Omental fat pad (tissue), 4 donors: Measurements from ENCODE around the gene TMEM120B. TPM values are rescaled to one million over a fixed set of nuclear protein-coding genes. Genes with fewer than 3 reads are reported as not detected.

Source experiments
- ATAC-seq: fragments of 150-250 bp; one replicate; pipeline ENCODE4 v1.9.1; 2016; ENCODE audit warnings: mild to moderate bottlenecking, moderate library complexity; ENCODE audit not compliant: low FRiP score
- DNase-seq: peaks from one replicate; pipeline ENCODE4 v3.0.0-alpha.2; 2019; ENCODE audit warnings: low spot score
- total RNA-seq, 4 donors: library from RNA; depleted of rRNA; stranded (reverse); fragments of >200 nt; gene quantifications; one replicate each; pipeline ENCODE4 v1.1.0, GENCODE V29; 2016
- TF ChIP-seq, protein P1 (sequence below), 3 donors: fragments of 450-650 bp; IDR thresholded peaks; one replicate each; pipeline ENCODE4 v1.5.1; 2016 to 2017; ENCODE audit warnings: antibody characterized with exemption in 3 of 3, mild to moderate bottlenecking in 3 of 3, moderate library complexity in 2 of 3

The TMEM120B gene
- total RNA-seq, 4 donors from 2014 or later = 4.9 to 10.7 (median 5.7) TPM

DNA sequence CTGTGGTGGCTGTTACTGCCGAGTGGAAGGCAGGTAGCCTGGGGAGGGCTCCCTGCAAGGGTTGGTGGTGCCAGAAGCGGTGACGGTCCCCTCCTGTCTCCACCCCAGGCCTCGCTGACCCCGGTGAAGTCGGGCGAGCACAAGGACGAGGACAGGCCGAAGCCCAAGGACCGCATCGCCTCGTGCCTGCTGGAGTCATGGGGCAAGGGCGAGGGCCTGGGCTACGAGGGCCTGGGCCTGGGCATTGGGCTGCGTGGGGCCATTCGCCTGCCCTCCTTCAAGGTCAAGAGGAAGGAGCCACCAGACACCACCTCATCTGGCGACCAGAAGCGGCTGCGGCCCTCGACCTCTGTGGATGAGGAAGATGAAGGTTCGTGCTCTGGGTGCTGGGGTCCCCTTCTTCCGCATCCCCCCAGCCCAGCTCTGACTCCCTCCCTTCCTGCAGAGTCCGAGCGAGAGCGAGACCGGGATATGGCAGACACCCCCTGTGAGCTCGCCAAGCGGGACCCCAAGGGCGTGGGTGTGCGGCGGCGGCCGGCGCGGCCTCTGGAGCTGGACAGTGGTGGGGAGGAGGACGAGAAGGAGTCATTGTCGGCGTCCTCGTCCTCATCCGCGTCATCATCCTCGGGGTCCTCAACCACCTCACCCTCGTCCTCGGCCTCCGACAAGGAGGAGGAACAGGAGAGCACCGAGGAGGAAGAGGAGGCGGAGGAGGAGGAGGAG is 104.5 kb downstream of the TMEM120B start:
- DNase-seq (no peak), ATAC-seq (no peak)
- TF ChIP-seq, protein P1, sequence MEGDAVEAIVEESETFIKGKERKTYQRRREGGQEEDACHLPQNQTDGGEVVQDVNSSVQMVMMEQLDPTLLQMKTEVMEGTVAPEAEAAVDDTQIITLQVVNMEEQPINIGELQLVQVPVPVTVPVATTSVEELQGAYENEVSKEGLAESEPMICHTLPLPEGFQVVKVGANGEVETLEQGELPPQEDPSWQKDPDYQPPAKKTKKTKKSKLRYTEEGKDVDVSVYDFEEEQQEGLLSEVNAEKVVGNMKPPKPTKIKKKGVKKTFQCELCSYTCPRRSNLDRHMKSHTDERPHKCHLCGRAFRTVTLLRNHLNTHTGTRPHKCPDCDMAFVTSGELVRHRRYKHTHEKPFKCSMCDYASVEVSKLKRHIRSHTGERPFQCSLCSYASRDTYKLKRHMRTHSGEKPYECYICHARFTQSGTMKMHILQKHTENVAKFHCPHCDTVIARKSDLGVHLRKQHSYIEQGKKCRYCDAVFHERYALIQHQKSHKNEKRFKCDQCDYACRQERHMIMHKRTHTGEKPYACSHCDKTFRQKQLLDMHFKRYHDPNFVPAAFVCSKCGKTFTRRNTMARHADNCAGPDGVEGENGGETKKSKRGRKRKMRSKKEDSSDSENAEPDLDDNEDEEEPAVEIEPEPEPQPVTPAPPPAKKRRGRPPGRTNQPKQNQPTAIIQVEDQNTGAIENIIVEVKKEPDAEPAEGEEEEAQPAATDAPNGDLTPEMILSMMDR (IDR thresholded peaks at IDR 0.05) = no peak

DNA sequence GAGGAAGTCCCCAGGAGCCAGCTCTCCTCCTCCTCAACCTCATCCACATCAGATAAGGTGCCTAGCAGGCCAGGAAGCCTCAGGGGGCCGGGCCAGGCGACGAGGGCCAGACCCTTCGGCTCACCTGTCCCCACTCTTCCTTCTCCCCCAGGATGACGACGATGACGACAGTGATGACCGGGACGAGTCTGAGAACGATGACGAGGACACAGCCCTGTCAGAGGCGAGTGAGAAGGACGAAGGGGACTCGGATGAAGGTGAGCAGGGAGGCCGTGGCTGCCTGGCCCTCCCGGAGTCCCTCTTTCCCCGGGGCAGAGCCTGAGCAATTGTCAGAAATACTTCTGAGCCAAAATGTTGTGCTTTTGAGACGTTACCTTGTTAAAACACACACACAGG is 105.1 kb downstream of the TMEM120B start:
- ATAC-seq (no peak), DNase-seq (no peak)
- TF ChIP-seq, protein P1 (IDR thresholded peaks at IDR 0.05) = no peak

DNA sequence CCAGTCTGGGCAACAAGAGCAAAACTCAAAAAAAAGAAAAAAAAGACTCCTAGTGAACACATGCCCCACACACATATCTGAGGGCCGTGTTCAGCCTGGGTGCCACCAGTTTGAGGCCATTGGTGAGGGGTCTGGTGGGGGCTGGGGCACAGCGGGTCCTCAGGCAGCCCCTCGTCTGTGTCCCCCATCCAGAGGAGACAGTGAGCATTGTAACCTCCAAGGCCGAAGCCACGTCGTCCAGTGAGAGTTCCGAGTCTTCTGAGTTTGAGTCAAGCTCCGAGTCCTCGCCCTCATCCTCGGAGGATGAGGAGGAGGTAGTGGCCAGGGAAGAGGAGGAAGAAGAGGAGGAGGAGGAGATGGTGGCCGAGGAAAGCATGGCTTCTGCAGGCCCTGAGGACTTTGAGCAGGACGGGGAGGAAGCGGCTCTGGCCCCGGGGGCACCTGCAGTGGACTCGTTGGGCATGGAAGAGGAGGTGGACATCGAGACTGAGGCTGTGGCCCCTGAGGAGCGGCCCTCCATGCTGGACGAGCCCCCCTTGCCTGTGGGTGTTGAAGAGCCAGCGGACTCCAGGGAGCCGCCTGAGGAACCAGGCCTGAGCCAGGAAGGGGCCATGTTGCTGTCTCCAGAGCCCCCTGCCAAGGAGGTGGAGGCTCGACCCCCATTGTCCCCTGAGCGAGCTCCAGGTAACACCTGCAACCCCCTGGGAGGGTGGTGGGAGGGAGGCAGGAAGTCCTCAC is 106.8 kb downstream of the TMEM120B start:
- DNase-seq = no peak
- TF ChIP-seq, protein P1 (IDR thresholded peaks at IDR 0.05) = no peak
- ATAC-seq = no peak

DNA sequence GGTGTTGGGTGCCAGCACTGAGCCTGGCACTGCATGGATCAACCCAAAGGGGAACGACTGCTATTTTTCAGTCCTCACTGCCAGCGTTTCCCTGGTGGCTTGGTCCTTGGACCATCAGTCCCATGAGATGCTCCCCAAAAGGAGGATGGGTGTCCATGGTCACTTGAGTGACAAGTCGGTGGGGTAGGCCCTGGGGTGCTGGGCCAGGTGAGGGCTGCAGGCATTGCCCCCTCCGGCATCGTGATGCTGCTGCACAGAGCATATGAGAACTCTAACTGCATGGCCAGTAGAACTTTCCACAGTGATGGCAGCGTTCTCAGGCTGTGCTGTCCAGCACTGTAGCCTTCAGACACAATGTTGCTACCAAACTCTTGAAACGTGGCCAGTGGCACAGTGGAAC is 107.5 kb downstream of the TMEM120B start:
- DNase-seq (no peak), ATAC-seq (no peak)

DNA sequence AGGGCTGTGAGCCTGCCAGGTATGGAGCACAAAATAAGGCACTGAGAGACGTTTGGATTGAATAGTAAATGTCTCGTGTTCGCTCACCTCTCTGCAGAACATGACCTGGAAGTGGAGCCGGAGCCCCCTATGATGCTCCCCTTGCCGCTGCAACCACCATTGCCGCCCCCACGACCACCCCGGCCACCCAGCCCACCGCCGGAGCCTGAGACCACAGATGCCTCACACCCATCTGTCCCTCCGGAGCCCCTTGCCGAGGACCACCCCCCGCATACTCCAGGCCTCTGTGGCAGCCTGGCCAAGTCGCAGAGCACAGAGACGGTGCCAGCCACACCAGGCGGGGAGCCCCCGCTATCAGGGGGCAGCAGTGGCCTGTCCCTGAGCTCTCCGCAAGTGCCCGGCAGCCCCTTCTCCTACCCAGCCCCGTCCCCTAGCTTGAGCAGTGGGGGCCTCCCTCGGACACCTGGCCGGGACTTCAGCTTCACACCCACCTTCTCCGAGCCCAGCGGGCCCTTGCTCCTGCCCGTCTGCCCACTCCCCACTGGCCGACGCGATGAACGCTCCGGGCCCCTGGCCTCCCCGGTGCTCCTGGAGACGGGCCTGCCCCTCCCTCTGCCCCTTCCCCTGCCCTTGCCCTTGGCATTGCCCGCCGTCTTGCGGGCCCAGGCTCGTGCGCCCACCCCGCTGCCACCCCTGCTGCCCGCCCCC is 110.0 kb downstream of the TMEM120B start:
- ATAC-seq = no peak
- TF ChIP-seq, protein P1 (IDR thresholded peaks at IDR 0.05) = no peak

More for the DNA sequence above, 107.5 kb downstream of the TMEM120B start:
- TF ChIP-seq, protein P1 (IDR thresholded peaks at IDR 0.05) = no peak

DNA sequence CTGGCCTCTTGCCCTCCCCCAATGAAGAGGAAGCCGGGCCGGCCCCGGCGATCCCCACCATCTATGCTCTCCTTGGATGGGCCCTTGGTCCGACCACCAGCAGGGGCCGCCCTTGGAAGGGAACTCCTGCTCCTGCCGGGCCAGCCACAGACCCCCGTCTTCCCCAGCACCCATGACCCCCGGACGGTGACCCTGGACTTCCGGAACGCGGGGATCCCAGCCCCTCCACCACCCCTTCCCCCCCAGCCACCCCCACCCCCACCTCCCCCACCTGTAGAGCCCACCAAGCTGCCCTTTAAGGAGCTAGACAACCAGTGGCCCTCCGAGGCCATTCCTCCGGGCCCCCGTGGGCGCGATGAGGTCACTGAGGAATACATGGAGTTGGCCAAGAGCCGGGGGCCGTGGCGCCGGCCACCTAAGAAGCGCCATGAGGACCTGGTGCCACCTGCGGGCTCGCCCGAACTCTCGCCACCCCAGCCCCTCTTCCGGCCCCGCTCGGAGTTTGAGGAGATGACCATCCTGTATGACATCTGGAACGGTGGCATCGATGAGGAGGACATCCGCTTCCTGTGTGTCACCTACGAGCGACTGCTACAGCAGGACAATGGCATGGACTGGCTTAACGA is 110.7 kb downstream of the TMEM120B start:
- TF ChIP-seq, protein P1 (IDR thresholded peaks at IDR 0.05) = no peak
- DNase-seq (no peak), ATAC-seq (no peak)

More for the DNA sequence above, 110.0 kb downstream of the TMEM120B start:
- no peak for DNase-seq
